ENCODE measurements around the gene MEGF6. TPM values are rescaled to one million over a fixed set of nuclear protein-coding genes. Genes with fewer than 3 reads are reported as not detected.

Gene MEGF6
- total and polyA plus RNA-seq, 2 of the 8 experiments (the other 6 are each of a cell fraction or from before 2014, with no cell fraction given) = 4.1 to 14.8 TPM

DNA sequence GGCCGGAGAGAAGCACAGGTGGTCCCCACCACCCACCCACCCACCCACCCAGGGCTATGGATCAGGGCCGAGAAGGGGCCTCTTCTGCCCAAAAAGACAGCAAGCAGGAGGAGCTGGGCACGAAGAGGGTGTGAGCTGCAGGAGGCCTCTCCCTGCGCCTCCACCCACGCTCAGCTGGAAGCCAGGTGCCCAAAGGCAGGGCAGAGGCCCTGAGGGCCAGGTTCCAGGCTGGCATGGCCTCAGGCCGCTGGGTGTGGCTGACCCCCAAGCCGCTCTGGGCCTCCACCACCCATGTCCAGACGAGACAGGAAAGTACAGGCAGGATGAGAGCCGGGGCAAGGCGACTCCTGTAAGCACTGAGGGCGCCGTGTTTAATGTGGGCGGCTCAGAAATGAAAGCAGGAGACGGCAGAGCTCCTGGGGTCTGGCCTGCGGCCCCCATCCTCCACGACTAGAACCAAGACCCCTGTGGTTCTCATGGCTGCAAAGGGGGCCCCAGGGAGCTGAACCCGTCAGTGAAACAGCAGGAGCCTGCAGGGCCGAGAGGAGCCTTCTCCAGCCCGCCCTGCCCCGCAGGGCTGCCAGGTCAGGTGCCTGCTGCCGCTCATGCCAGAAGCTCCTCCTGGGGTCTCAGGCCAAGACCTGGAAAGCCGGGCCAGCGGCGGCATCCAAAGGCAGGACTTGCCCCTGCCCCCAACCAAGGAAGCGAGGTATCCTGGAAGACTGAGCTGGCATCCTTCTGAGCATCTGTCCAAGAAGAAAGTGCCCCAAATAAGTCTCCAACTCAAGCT, 56.0 kb downstream of the MEGF6 start:
- Histone ChIP-seq H3K23ac (ENCODE audit: insufficient read length) (no peak overlapping the region), H3K79me1 (ENCODE audit: low read depth, low read length) (no peaks in the 10 kb centered on the region; the same call in 1 of the 2 replicates), H4K5ac (ENCODE audit: insufficient read length, low read depth, low read length) (no peak overlapping the region), H2BK20ac (ENCODE audit: low read length) (no peak overlapping the region), H4K20me1 (replicated peaks in 1 of 2; ENCODE audit: control insufficient read depth in 1 of 2, insufficient read depth in 2 of 2, low read length in 2 of 2) (peaks cover 0 to 5% of the 10 kb centered on the region in 2 experiments), H2BK5ac (ENCODE audit: low read depth, low read length) (no peak overlapping the region), H3K9me3 (ENCODE audit: insufficient read depth in 2 of 2, low read depth in 1 of 2, low read length in 1 of 2) (no peaks in the 10 kb centered on the region), H3K18ac (ENCODE audit: extremely low read depth, low read length) (no peak overlapping the region; the same call in 1 of the 2 replicates), H2BK120ac (replicated peaks; ENCODE audit: low read depth, low read length) (no peak overlapping the region), H3K79me2 (ENCODE audit: control insufficient read depth in 1 of 2, insufficient read depth in 2 of 2, low read length in 2 of 2) (no peaks in the 10 kb centered on the region), H3K27ac (ENCODE audit: low read depth, low read length) (no peak overlapping the region), H2BK12ac (ENCODE audit: low read depth, low read length) (no peak overlapping the region), H3K27me3 (replicated peaks in 1 of 4; ENCODE audit: control insufficient read depth in 3 of 4, extremely low read depth in 1 of 4, insufficient read depth in 3 of 4, low read length in 3 of 4) (no peaks in the 10 kb centered on the region), H3K36me3 (ENCODE audit: control insufficient read depth in 2 of 4, insufficient read depth in 4 of 4, low read length in 3 of 4) (no peaks in the 10 kb centered on the region), H4K91ac (replicated peaks; ENCODE audit: insufficient read length, low read length) (no peak overlapping the region), H3K4me3 (ENCODE audit: extremely low read depth in 1 of 4, insufficient read depth in 2 of 4, low read depth in 3 of 4, low read length in 4 of 4) (no peak overlapping the region), H3K4me2 (ENCODE audit: insufficient read depth in 1 of 2, low read depth in 2 of 2, low read length in 2 of 2) (no peak overlapping the region), H3K56ac (replicated peaks; ENCODE audit: insufficient read length, low read depth, low read length) (no peak overlapping the region), H4K8ac (ENCODE audit: extremely low read depth, insufficient read depth, low read length) (no peak overlapping the region), H3K4ac (replicated peaks; ENCODE audit: insufficient read length, low read depth, low read length) (no peak overlapping the region), H3K9ac (replicated peaks in 1 of 4; ENCODE audit: extremely low read depth in 1 of 4, low read depth in 3 of 4, low read length in 3 of 4) (no peak overlapping the region), H2AK5ac (ENCODE audit: low read depth, low read length) (no peak overlapping the region), H2BK15ac (ENCODE audit: low read length) (no peak overlapping the region), H3K14ac (ENCODE audit: insufficient read length) (no peak overlapping the region), H3K23me2 (ENCODE audit: low read depth, low read length) (no peaks in the 10 kb centered on the region), H2AFZ (ENCODE audit: low read length) (no peak overlapping the region), H3K4me1 (replicated peaks in 1 of 4; ENCODE audit: control insufficient read depth in 3 of 4, insufficient read depth in 4 of 4, low read length in 3 of 4) (no peaks in the 10 kb centered on the region)
- CTCF ChIA-PET (ENCODE audit: partially characterized antibody) = interaction anchor here (0.9 to 10.5 kb wide), 12 partner anchors 10 to 102 kb away, joined by 3 to 73 read pairs (median 6); no protein-coding TSS in a partner anchor
- TF ChIP-seq KDM5A (IDR thresholded peaks at IDR 0.05; ENCODE audit: low read length) = no peak
- no peak for TF ChIP-seq ZNF274 (IDR thresholded peaks at IDR 0.05; ENCODE audit: borderline replicate concordance, extremely low read depth, low read length)
- TF ChIP-seq CHD1 (IDR thresholded peaks at IDR 0.05; ENCODE audit: low read depth, low read length) = no peak
- FAIRE-seq = no peak
- no peak for DNase-seq (ENCODE audit: low read depth in 1 of 2, low spot score in 2 of 2)
- WGBS, 2 experiments (ENCODE audit: extremely low coverage in 1 of 2, insufficient coverage in 1 of 2, insufficient read length in 1 of 2, insufficient replicate concordance in 2 of 2, low coverage in 1 of 2, low lambda C conversion rate in 2 of 2, missing lambda C conversion rate in 1 of 2) = 86% methylated on average over 25 of the region's 25 CpGs; no CpG with 5 or more reads in 1 of the 2 experiments
- POLR2A ChIA-PET (ENCODE audit: partially characterized antibody) = interaction anchor here (1.2 kb wide), 1 partner anchor 10 kb away, joined by 3 read pairs; no protein-coding TSS in a partner anchor

All from H1 (cell line).